Daoy (cell line): ENCODE results near the gene FANCD2. TPM values are rescaled to one million over a fixed set of nuclear protein-coding genes. Genes with fewer than 3 reads are reported as not detected.
"Not testable (repeated sequence)": the region's sequence is repeated elsewhere in the genome, so short reads cannot be mapped to it uniquely, and the experiment has no call there.

ENCODE experiments used
- DNase-seq: peaks from one replicate; pipeline ENCODE4 v3.0.0-alpha.2; 2015; ENCODE audit warnings: low read depth
- total RNA-seq: library from RNA; depleted of rRNA; stranded (reverse); fragments of >200 nt; shearing (Covaris generic); gene quantifications from 2 replicates; pipeline ENCODE4 v1.2.3, GENCODE V29; 2014; rRNA removed

The FANCD2 gene
- total RNA-seq: 48.5 and 51.9 TPM in 2 replicates

- DNase-seq: peak; percentile 91
Measured at GRCh38 chr3:10026084-10026890, at the start of gene FANCD2. FANCD2 (plus strand) TSS chr3:10026437; CDS start chr3:10028658, 2,221 bp downstream.

GRCh38 chr3:9976721-9977709 is 49.2 kb upstream of the FANCD2 start:
- peak; percentile 96 for DNase-seq

DNA sequence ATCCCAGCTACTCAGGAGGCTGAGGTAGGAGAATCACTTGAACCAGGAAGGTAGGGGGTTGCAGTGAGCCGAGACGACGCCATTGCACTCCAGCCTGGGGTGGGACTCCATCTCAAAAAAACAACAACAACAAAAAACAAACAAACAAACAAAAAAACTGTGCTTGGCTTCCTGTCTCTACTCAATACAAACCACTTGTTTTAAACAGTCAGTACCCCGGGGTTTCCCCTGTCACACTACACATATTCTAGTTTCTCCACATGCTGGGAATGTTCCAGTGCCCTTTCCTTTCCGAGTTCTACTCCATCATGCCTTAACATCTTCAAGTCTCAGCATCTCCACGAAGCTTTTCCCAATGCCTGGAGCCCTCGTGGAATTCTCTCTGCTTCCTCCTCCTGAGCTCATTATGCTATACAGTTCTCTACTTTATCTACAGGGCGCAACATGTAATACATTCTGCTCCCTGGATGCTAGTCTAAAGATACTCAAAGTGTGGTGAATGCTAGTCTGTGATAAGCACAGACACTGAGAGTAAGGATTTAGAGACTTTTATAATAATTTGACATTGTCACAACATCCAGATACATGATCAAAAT is 47.4 kb upstream of the FANCD2 start:
- DNase-seq: no peak

DNA sequence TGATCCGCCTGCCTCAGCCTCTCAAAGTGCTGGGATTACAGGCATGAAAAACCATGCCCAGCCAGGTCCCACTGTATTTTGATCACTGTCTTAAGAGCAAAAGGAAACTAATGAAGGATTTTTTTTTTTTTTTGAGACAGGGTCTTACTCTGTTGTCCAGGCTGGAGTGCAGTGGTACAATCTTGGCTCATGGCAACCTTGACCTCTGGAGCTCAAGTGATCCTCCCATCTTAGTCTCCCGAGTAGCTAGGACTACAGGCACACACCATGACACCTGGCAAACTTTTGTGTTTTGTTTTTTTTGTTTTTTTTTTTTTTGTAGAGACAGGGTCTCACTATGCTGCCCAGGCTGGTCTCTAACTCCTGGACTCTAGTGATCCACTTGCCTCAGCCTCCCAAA is 46.0 kb upstream of the FANCD2 start:
- no peak for DNase-seq

DNA sequence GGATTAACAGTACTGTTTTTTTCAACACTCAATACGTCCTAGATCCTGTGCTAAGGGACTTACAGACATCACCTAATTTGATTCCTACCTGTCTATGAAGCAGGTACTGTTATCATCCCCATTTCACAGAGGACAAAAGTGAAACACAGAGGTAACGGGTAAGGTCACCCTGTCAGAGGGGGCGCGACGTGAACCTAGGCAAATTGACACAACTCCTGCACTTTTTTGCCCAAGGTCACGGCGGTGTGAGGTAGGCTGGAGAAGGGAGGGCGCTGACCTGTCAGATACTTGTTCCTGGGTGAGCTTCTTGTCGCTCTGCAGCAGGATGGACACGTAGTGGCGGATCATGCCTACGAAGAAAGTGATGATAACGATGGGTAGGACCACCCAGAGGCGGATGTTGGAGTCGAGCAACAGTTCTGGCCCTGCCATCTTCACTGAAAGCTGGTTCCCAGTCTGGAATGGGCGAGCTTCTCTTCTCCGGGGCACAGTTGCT is 40.0 kb upstream of the FANCD2 start:
- DNase-seq: no peak

DNA sequence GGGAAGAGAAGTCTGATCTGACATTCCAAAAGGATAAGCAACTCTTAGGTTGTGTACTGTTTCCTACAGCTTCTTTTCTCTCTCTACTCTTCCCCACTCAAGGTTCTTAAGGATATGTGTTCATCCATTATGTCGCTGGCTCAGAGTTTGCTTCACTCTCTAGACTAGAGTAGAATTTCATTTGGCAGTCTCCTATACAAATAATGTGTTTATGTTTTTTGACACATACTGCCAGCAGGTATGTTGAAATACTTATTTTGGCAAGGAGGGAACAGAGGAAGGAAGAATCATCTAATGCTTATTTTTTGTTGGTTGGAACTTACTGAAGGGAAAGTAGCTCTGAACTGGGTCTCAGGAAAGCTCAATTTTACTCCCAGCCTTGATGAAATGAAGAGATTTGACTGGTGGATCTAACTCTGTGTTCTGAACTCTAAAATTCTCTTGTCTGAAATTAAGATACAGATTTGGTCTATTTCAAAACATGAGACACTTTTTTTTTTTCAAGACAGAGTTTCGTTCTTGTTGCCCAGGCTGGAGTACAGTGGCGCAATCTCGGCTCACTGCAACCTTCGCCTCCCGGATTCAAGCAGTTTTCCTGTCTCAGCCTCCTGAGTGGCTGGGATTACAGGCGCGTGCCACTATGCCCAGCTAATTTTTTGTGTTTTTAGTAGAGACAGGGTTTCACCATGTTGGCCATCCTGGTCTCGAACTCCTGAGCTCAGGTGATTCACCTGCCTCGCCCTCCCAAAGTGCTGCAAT is 32.0 kb upstream of the FANCD2 start:
- DNase-seq: no peak

GRCh38 chr3:10000686-10001085 is 25.6 kb upstream of the FANCD2 start:
- no peak for DNase-seq

GRCh38 chr3:10002951-10003350 is 23.3 kb upstream of the FANCD2 start:
- DNase-seq: no peak

DNA sequence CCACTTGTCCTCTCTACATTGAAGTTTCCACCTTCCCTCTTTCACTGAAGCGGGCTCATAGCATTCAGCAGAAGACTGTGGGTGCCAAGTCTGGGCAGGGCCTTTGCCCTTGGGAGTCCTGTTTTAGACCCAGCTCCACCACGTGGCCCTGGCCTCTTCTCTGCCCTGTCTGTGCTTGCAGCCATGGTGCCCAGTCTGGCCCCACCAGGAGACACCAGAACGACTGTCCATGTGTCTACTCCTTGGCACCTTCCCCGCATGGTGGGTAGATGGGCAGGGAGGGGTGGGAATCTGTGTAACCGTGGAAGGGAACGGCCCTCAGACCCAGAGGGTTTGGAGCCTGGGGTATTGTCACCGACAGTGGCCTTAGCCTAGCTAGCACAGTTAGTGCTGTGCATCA is 21.7 kb upstream of the FANCD2 start:
- no peak for DNase-seq

- no peak for DNase-seq
Measured at GRCh38 chr3:10004960-10005564, 21.2 kb upstream of the FANCD2 start.

GRCh38 chr3:10006048-10006761 is 20.0 kb upstream of the FANCD2 start:
- DNase-seq: no peak

DNA sequence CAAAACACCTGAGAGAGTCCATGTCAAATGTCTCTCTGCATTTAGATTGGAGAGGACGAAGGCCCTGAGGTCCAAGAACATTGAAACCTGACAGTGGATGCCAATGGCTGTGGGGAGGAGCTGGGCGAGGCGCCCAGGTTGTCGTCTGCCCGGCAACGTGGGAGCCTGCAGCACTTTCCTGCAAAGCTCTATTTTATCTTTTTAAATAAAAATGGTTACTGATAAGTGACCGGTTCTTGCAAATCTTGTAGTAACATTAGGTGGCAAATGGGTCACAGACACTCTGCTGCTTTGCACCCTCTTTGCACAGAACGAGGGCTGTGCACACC is 19.5 kb upstream of the FANCD2 start:
- DNase-seq: no peak

DNA sequence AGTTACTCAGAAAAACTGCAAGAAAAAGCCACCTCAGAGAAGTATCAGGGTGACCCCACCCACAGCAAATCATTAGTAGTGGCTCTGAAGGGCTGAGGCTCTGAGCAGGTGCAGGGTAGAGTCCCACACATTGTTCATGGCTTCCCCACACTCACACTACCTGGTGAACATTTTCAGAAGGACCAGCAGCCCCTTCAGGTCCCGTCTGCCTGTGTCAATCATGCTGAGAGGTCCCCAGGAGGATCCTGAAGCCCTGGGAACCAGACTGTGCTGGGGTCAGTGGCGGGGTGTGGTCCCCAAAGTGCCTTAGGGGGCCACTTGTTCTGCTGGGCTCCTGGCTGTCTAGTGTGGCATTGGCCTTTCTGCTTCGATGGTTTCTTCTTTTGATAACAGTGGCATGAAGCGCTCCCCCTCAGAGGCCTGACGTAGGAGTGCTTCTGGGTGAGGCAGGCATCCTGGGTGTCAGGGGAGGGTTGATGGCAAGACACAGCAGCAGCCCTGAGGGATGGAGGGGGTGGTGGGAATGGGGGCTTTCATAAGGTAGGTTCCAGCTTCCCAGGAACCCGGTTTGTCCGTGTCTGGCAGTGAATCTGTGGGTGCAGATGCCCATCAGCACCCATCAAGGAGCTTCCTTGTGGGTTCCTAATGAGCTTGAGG is 19.0 kb upstream of the FANCD2 start:
- no peak for DNase-seq

GRCh38 chr3:10008216-10008587 is 18.0 kb upstream of the FANCD2 start:
- not testable (repeated sequence) for DNase-seq

GRCh38 chr3:10008588-10009344 is 17.5 kb upstream of the FANCD2 start:
- peak; percentile 83 for DNase-seq

GRCh38 chr3:10010421-10010877 is 15.8 kb upstream of the FANCD2 start:
- no peak for DNase-seq

GRCh38 chr3:10010878-10011465 is 15.3 kb upstream of the FANCD2 start:
- DNase-seq: peak; percentile 90

- DNase-seq: no peak
Measured at GRCh38 chr3:10011631-10012030, 14.6 kb upstream of the FANCD2 start.

- DNase-seq: no peak
Measured at GRCh38 chr3:10012106-10012505, 14.1 kb upstream of the FANCD2 start.
